B cell (primary cell): ENCODE results near the gene CXXC5. TPM values are rescaled to one million over a fixed set of nuclear protein-coding genes. Genes with fewer than 3 reads are reported as not detected.

Experiments used
- ATAC-seq: fragments of 200-7000 bp; cut with Tn5 transposase; one replicate; pipeline ENCODE4 v1.10.0; 2021; ENCODE audit warnings: low read depth, mild to moderate bottlenecking, moderate number of reproducible peaks, moderate library complexity
- CTCF ChIA-PET: fragments of 350-600 bp; sonication (Branson Sonifier 250); formaldehyde crosslinking; loops from one replicate; lab custom pipeline; 2021; ENCODE audit warnings: antibody characterized with exemption, inconsistent platforms; lab: Charles Lee
- POLR2A ChIA-PET: fragments of 350-600 bp; sonication (Branson Sonifier 250); formaldehyde crosslinking; loops from one replicate; lab custom pipeline; 2021; ENCODE audit warnings: antibody characterized with exemption; lab: Charles Lee
- DNase-seq: peaks from one replicate; pipeline ENCODE4 v3.0.0; 2013
- H2AFZ ChIP-seq: 2 replicates; pipeline ENCODE4 v1.6.1; 2012; ENCODE audit warnings: mild to moderate bottlenecking, low read depth, low read length; ENCODE audit not compliant: insufficient read depth, poor library complexity, severe bottlenecking
- H3K27ac ChIP-seq, 2 donors: 1 replicate in 1 of 2; 2 replicates in 1 of 2; pipeline ENCODE4 v1.5.1; 2012 to 2013; ENCODE audit warnings: low read length in 2 of 2, mild to moderate bottlenecking in 2 of 2, moderate library complexity in 1 of 2
- H3K27me3 ChIP-seq, 4 experiments: fragments of 200-600 bp in 1 of 4; sonication (generic) in 1 of 4; replicated peaks in 1 of 4; 1 replicate in 2 of 4; 2 replicates in 2 of 4; pipeline versions ENCODE4 v1.6.1 to v1.7.0; 2013 to 2016; ENCODE audit warnings: low read length in 3 of 4, mild to moderate bottlenecking in 2 of 4, mixed read lengths in 1 of 4, moderate library complexity in 1 of 4; ENCODE audit not compliant: insufficient read depth in 4 of 4, control insufficient read depth in 3 of 4; ENCODE audit errors: control extremely low read depth in 1 of 4
- H3K36me3 ChIP-seq, 2 experiments: replicated peaks in 1 of 2; 1 replicate in 1 of 2; 2 replicates in 1 of 2; pipeline versions ENCODE4 v1.6.1 to v1.7.1; 2013; ENCODE audit warnings: low read length in 1 of 2; ENCODE audit not compliant: insufficient read depth in 2 of 2, control insufficient read depth in 1 of 2; ENCODE audit errors: control extremely low read depth in 1 of 2, extremely low read depth in 1 of 2
- H3K4me1 ChIP-seq, 2 donors: fragments of 200-600 bp in 1 of 2; sonication (generic) in 1 of 2; 1 replicate in 1 of 2; 2 replicates in 1 of 2; pipeline versions ENCODE4 v1.5.1 to v1.6.1; 2013 to 2017; ENCODE audit warnings: low read length in 2 of 2; ENCODE audit not compliant: control insufficient read depth in 2 of 2, insufficient read depth in 2 of 2
- H3K4me2 ChIP-seq: replicated peaks from 2 replicates; pipeline ENCODE3; 2012; ENCODE audit warnings: mild to moderate bottlenecking, low read depth, low read length; ENCODE audit not compliant: poor library complexity, severe bottlenecking
- H3K4me3 ChIP-seq, 5 experiments: fragments of 200-600 bp in 1 of 5; sonication (generic) in 1 of 5; 1 replicate in 3 of 5; 2 replicates in 2 of 5; pipeline versions ENCODE4 v1.5.1 to v1.7.0; 2011 to 2016; ENCODE audit warnings: low read length in 4 of 5, mild to moderate bottlenecking in 4 of 5, low read depth in 2 of 5, control low read depth in 1 of 5, moderate library complexity in 1 of 5; ENCODE audit not compliant: insufficient read depth in 1 of 5; ENCODE audit errors: control extremely low read depth in 1 of 5, extremely low read depth in 1 of 5
- H3K79me2 ChIP-seq: fragments of 200-600 bp; sonication (generic); one replicate; pipeline ENCODE4 v1.6.0; 2016; ENCODE audit warnings: low read length; ENCODE audit not compliant: control insufficient read depth, insufficient read depth
- H3K9ac ChIP-seq: fragments of 200-600 bp; sonication (generic); 2 replicates; pipeline ENCODE4 v1.6.1; 2017; ENCODE audit warnings: mild to moderate bottlenecking, low read length, moderate library complexity
- H3K9me3 ChIP-seq, 3 donors: one replicate each; pipeline versions ENCODE4 v1.6.1 to v1.7.1; 2013; ENCODE audit warnings: low read length in 2 of 3; ENCODE audit not compliant: control insufficient read depth in 2 of 3, insufficient read depth in 1 of 3; ENCODE audit errors: control extremely low read depth in 1 of 3
- H4K20me1 ChIP-seq: 2 replicates; pipeline ENCODE4 v1.6.0; 2012; ENCODE audit warnings: mild to moderate bottlenecking, low read length; ENCODE audit not compliant: insufficient read depth, control insufficient read depth, poor library complexity, severe bottlenecking
- H3K27ac Mint-ChIP-seq: one replicate; pipeline ENCODE4 v1.8.0; 2021; ENCODE audit warnings: mixed read lengths
- H3K27me3 Mint-ChIP-seq: one replicate; pipeline ENCODE4 v1.8.0; 2021; ENCODE audit warnings: mixed read lengths
- H3K4me1 Mint-ChIP-seq: one replicate; pipeline ENCODE4 v1.8.0; 2021; ENCODE audit warnings: mixed read lengths
- H3K4me3 Mint-ChIP-seq: one replicate; pipeline ENCODE4 v1.8.0; 2021; ENCODE audit warnings: mixed read lengths
- H3K9me3 Mint-ChIP-seq: one replicate; pipeline ENCODE4 v1.8.0; 2022; ENCODE audit warnings: mixed read lengths; ENCODE audit not compliant: insufficient read depth
- EZH2 ChIP-seq: IDR thresholded peaks from 2 replicates; pipeline ENCODE4 v1.6.1; 2012; ENCODE audit warnings: borderline replicate concordance, low read depth, mild to moderate bottlenecking, moderate library complexity, low read length; ENCODE audit not compliant: insufficient read depth, poor library complexity, severe bottlenecking
- WGBS: methylation state at CpG from one replicate; pipeline ENCODE4 v1.1.5; 2013; ENCODE audit warnings: missing lambda C conversion rate; ENCODE audit not compliant: insufficient coverage; 5-methylcytosine and 5-hydroxymethylcytosine counted together
- intact Hi-C: fragments of 100-400 bp; cut with micrococcal nuclease; formaldehyde crosslinking; loops from one replicate; pipeline ENCODE4 v1.10.0; 2022
- polyA plus RNA-seq: library from polyadenylated mRNA; depleted of rRNA; stranded (reverse); fragments of >200 nt; gene quantifications from 2 replicates; pipeline ENCODE4 v1.2.3, GENCODE V29; 2012
- total RNA-seq, 2 donors: library from RNA; stranded (reverse); fragments of 120-200 nt in 1 of 2; gene quantifications; 1 replicate in 1 of 2; 2 replicates in 1 of 2; pipeline versions ENCODE4 v1.2.3 to v1.2.4, GENCODE V29; 2013 to 2022
- TF ChIP-seq, protein P1 (sequence below): fragments of 200-600 bp; IDR thresholded peaks from one replicate; pipeline ENCODE4 v1.8.0; 2022; ENCODE audit warnings: antibody characterized with exemption, mild to moderate bottlenecking

The CXXC5 gene
- total and polyA plus RNA-seq, 2 donors (not counting 1 experiment from before 2014, with no cell fraction given): 126 to 143 TPM

DNA sequence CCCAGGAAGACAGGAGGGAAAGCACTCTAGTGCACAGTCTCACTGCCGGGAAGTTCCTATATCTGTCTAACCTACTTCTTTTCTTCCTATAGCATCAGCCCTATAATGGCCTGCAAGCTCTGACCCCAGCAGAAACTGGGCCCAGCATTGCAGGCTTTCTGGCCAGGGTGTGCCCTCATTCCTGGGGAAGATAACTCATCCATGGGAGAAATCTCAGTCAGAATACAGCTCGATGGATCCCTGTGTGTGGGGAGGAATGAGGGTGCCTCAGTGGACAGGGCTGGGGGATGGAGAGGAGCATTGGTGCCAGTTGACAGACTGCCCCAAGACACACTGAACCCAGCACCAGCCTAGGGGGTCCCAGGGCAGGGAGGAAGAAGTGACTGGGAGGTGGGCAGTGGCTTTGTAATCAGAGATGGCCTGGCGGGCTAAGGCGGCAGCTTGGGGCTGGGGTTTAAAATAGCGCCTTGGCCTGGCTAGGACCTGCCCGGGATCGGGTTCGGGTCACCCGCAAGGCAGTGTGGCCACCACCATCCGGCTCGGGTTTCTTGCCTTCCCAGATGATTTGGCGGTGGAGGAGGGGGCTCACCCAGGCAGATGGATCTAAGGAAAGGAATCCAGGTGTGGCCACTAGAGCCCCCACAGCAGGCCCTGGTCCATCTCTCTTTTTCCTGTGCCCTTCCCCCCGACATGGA, 7.6 kb upstream of the CXXC5 start:
- DNase-seq: no peak
- Histone ChIP-seq H3K4me1 (peaks cover 51 to 86% of the 10 kb centered on the region in 2 donors), H3K4me3 (no peak overlapping the region), H3K9ac (no peak overlapping the region), H3K36me3 (no peaks in the 10 kb centered on the region), H3K79me2 (peaks cover 54% of the 10 kb centered on the region), H3K9me3 (no peaks in the 10 kb centered on the region), H3K4me2 (peak overlapping the region; percentile 91), H4K20me1 (no peaks in the 10 kb centered on the region), H3K27ac (no peak overlapping the region), H2AFZ (no peak overlapping the region), H3K27me3 (no peaks in the 10 kb centered on the region)
- WGBS: 95% methylated on average over 13 of the region's 13 CpGs
- Mint-ChIP-seq H3K4me3 (no peak overlapping the region), H3K9me3 (no peaks in the 10 kb centered on the region), H3K4me1 (peaks cover 82% of the 10 kb centered on the region), H3K27me3 (no peaks in the 10 kb centered on the region), H3K27ac (peak overlapping the region; percentile 72)
- ChIA-PET CTCF (interaction anchor here (2.8 to 10.7 kb wide), 4 partner anchors 9 to 125 kb away, joined by 14 to 502 read pairs (median 210); partner anchors contain the start of gene CXXC5), POLR2A (interaction anchor here (7.7 to 9.1 kb wide), 2 partner anchors 9 to 28 kb away, joined by 159 to 511 read pairs; partner anchors contain the start of gene CXXC5)
- no peak for TF ChIP-seq EZH2
- TF ChIP-seq, protein P1, sequence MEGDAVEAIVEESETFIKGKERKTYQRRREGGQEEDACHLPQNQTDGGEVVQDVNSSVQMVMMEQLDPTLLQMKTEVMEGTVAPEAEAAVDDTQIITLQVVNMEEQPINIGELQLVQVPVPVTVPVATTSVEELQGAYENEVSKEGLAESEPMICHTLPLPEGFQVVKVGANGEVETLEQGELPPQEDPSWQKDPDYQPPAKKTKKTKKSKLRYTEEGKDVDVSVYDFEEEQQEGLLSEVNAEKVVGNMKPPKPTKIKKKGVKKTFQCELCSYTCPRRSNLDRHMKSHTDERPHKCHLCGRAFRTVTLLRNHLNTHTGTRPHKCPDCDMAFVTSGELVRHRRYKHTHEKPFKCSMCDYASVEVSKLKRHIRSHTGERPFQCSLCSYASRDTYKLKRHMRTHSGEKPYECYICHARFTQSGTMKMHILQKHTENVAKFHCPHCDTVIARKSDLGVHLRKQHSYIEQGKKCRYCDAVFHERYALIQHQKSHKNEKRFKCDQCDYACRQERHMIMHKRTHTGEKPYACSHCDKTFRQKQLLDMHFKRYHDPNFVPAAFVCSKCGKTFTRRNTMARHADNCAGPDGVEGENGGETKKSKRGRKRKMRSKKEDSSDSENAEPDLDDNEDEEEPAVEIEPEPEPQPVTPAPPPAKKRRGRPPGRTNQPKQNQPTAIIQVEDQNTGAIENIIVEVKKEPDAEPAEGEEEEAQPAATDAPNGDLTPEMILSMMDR: no peak
- intact Hi-C loops: no loop called here
- ATAC-seq: no peak
